HG02623 (cell line): ENCODE data around the gene HOXA10.

ENCODE experiments used
- ATAC-seq: cut with Tn5 transposase; IDR thresholded peaks from one replicate; pipeline ENCODE4 v1.9.1; 2021; ENCODE audit warnings: moderate library complexity; ENCODE audit not compliant: unreplicated experiment

Gene HOXA10

GRCh38 chr7:27173956-27174873 lies at the start of gene HOXA10:
Gene HOXA10 (minus strand): TSS chr7:27174320. CDS start chr7:27174306, 14 bp downstream.
- ATAC-seq = no peak

- ATAC-seq = no peak
Observed at GRCh38 chr7:27221201-27221797, 47.2 kb upstream of the HOXA10 start.

- no peak for ATAC-seq
Observed at GRCh38 chr7:27220440-27220955, 46.4 kb upstream of the HOXA10 start.

GRCh38 chr7:27219821-27220220 lies 45.7 kb upstream of the HOXA10 start:
- no peak for ATAC-seq

- no peak for ATAC-seq
Observed at GRCh38 chr7:27217951-27218350, 43.8 kb upstream of the HOXA10 start.

- ATAC-seq = no peak
Observed at GRCh38 chr7:27215356-27215755, 41.2 kb upstream of the HOXA10 start.

GRCh38 chr7:27214239-27214950 lies 40.3 kb upstream of the HOXA10 start:
- ATAC-seq = no peak

GRCh38 chr7:27213433-27214238 lies 39.5 kb upstream of the HOXA10 start:
- no peak for ATAC-seq

GRCh38 chr7:27212497-27213432 lies 38.6 kb upstream of the HOXA10 start:
- no peak for ATAC-seq

GRCh38 chr7:27211764-27212204 lies 37.7 kb upstream of the HOXA10 start:
- no peak for ATAC-seq

- no peak for ATAC-seq
Observed at GRCh38 chr7:27211084-27211446, 36.9 kb upstream of the HOXA10 start.

- ATAC-seq = no peak
Observed at GRCh38 chr7:27210441-27211083, 36.4 kb upstream of the HOXA10 start.

GRCh38 chr7:27209933-27210440 lies 35.9 kb upstream of the HOXA10 start:
- ATAC-seq = no peak

- ATAC-seq = no peak
Observed at GRCh38 chr7:27208998-27209397, 34.9 kb upstream of the HOXA10 start.

GRCh38 chr7:27207348-27207985 lies 33.3 kb upstream of the HOXA10 start:
- no peak for ATAC-seq

GRCh38 chr7:27205325-27206280 lies 31.5 kb upstream of the HOXA10 start:
- no peak for ATAC-seq

- ATAC-seq = no peak
Observed at GRCh38 chr7:27204851-27205322, 30.8 kb upstream of the HOXA10 start.
